GM12878 (cell line): ENCODE results near the gene ANKRD11.

ENCODE experiments used
- CTCF ChIP-seq, 3 experiments: IDR thresholded peaks in 2 of 3; conservative IDR thresholded peaks in 1 of 3; 2 replicates each; pipeline ENCODE4 v1.5.1; 2011; ENCODE audit warnings: low read depth in 3 of 3, low read length in 3 of 3, mild to moderate bottlenecking in 3 of 3, control low read depth in 2 of 3, moderate library complexity in 2 of 3, inconsistent platforms in 1 of 3, mixed read lengths in 1 of 3; ENCODE audit not compliant: control insufficient read depth in 2 of 3, insufficient read depth in 1 of 3; ENCODE audit errors: extremely low read depth in 1 of 3
- EP300 ChIP-seq, 2 experiments: fragments of 150-350 bp in 1 of 2; IDR thresholded peaks; 2 replicates each; pipeline ENCODE4 v1.6.1; 2011 to 2012; ENCODE audit warnings: low read depth in 2 of 2, low read length in 2 of 2, borderline replicate concordance in 1 of 2, improper control_type of control experiment in 1 of 2, inconsistent platforms in 1 of 2; ENCODE audit not compliant: control insufficient read depth in 1 of 2
- FOXM1 ChIP-seq: IDR thresholded peaks from 2 replicates; pipeline ENCODE4 v1.6.1; 2012; ENCODE audit warnings: low read depth, mild to moderate bottlenecking, inconsistent platforms, low read length, moderate library complexity
- MYC ChIP-seq: IDR thresholded peaks from 2 replicates; pipeline ENCODE4 v1.6.1; 2011; ENCODE audit warnings: mild to moderate bottlenecking, low read length, moderate library complexity, inconsistent platforms; ENCODE audit not compliant: insufficient read depth, insufficient replicate concordance, insufficient read length, severe bottlenecking
- ZZZ3 ChIP-seq: IDR thresholded peaks from 2 replicates; pipeline ENCODE4 v1.6.1; 2011; ENCODE audit warnings: low read depth; ENCODE audit not compliant: control insufficient read depth, insufficient read length
- TF ChIP-seq, protein P1 (sequence below): fragments of 450-650 bp; IDR thresholded peaks from 2 replicates; pipeline ENCODE4 v1.6.1; 2017; ENCODE audit warnings: mild to moderate bottlenecking

DNA sequence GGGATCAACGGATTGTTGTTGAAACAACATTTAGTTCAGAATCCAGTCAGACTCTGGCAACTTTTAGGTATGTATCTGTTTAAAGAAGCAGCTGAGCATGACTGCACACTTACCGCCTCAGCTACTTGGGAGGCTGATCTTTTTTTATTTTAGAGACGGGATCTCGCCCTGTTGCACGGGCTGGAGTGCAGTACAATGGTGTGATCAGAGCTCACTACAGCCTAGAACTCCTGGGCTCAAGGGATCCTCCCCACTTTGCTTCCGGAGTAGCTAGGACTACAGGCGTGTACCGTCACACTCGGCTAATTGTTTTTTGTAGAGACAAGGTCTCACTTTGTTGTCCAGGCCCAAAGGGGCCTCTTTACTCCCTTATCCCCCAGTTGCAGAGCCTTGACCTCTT is 20.2 kb upstream of the ANKRD11 start:
- no peak for TF ChIP-seq FOXM1
- no peak for TF ChIP-seq MYC
- no peak for TF ChIP-seq ZZZ3
- TF ChIP-seq EP300 (IDR thresholded peaks at IDR 0.05; ENCODE audit: borderline replicate concordance in 1 of 2, control insufficient read depth in 1 of 2, low read depth in 2 of 2, low read length in 2 of 2), result no peak
- TF ChIP-seq, protein P1, sequence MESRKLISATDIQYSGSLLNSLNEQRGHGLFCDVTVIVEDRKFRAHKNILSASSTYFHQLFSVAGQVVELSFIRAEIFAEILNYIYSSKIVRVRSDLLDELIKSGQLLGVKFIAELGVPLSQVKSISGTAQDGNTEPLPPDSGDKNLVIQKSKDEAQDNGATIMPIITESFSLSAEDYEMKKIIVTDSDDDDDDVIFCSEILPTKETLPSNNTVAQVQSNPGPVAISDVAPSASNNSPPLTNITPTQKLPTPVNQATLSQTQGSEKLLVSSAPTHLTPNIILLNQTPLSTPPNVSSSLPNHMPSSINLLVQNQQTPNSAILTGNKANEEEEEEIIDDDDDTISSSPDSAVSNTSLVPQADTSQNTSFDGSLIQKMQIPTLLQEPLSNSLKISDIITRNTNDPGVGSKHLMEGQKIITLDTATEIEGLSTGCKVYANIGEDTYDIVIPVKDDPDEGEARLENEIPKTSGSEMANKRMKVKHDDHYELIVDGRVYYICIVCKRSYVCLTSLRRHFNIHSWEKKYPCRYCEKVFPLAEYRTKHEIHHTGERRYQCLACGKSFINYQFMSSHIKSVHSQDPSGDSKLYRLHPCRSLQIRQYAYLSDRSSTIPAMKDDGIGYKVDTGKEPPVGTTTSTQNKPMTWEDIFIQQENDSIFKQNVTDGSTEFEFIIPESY, result no peak
- no peak for TF ChIP-seq CTCF (IDR thresholded peaks at IDR 0.05 in 2 of 3, conservative IDR thresholded peaks at IDR 0.05 in 1 of 3; ENCODE audit: control insufficient read depth in 2 of 3, extremely low read depth in 1 of 3, insufficient read depth in 1 of 3, low read depth in 3 of 3, low read length in 3 of 3)
